CD8-positive, alpha-beta memory T cell (primary cell): ENCODE results near the gene KCNIP3. TPM values are rescaled to one million over a fixed set of nuclear protein-coding genes. Genes with fewer than 3 reads are reported as not detected.
"Not testable (repeated sequence)": the region's sequence is repeated elsewhere in the genome, so short reads cannot be mapped to it uniquely, and the experiment has no call there.

ENCODE experiments used
- CTCF ChIA-PET: fragments of 350-600 bp; sonication (Branson Sonifier 250); formaldehyde crosslinking; loops from one replicate; lab custom pipeline; 2021; ENCODE audit warnings: antibody characterized with exemption; lab: Charles Lee
- POLR2A ChIA-PET: fragments of 350-600 bp; sonication (Branson Sonifier 250); formaldehyde crosslinking; loops from one replicate; lab custom pipeline; 2021; ENCODE audit warnings: antibody characterized with exemption; lab: Charles Lee
- DNase-seq, 5 donors: peaks; one replicate each; pipeline versions ENCODE4 v3.0.0 to v3.0.0-alpha.2; 2020 to 2022; ENCODE audit warnings: mixed read lengths in 1 of 5
- H3K27ac ChIP-seq: one replicate; pipeline ENCODE4 v1.7.0; 2013; ENCODE audit warnings: low read depth, mild to moderate bottlenecking, low read length, moderate library complexity
- H3K27me3 ChIP-seq: 2 replicates; pipeline ENCODE4 v1.7.0; 2013; ENCODE audit warnings: low read length, mild to moderate bottlenecking; ENCODE audit not compliant: insufficient read depth, poor library complexity, severe bottlenecking
- H3K36me3 ChIP-seq: 2 replicates; pipeline ENCODE4 v1.7.0; 2013; ENCODE audit warnings: mild to moderate bottlenecking, low read length, moderate library complexity; ENCODE audit not compliant: insufficient read depth
- H3K4me1 ChIP-seq: 2 replicates; pipeline ENCODE4 v1.7.0; 2013; ENCODE audit warnings: mild to moderate bottlenecking, low read length, moderate library complexity; ENCODE audit not compliant: insufficient read depth
- H3K4me3 ChIP-seq: 2 replicates; pipeline ENCODE4 v1.7.0; 2013; ENCODE audit warnings: mild to moderate bottlenecking, low read length
- H3K9me3 ChIP-seq: 2 replicates; pipeline ENCODE4 v1.7.0; 2013; ENCODE audit warnings: mild to moderate bottlenecking, low read length
- H3K27ac Mint-ChIP-seq, 8 donors: one replicate each; pipeline ENCODE4 v1.8.0; 2020 to 2021; ENCODE audit warnings: mixed read lengths in 8 of 8, mild to moderate bottlenecking in 6 of 8, inconsistent platforms in 3 of 8, moderate library complexity in 3 of 8
- H3K27me3 Mint-ChIP-seq, 2 donors: one replicate each; pipeline ENCODE4 v1.8.0; 2020 to 2021; ENCODE audit warnings: mixed read lengths in 2 of 2, mild to moderate bottlenecking in 1 of 2, moderate library complexity in 1 of 2
- H3K36me3 Mint-ChIP-seq, 3 donors: one replicate each; pipeline ENCODE4 v1.8.0; 2020 to 2021; ENCODE audit warnings: mixed read lengths in 3 of 3, inconsistent platforms in 1 of 3, mild to moderate bottlenecking in 1 of 3
- H3K4me1 Mint-ChIP-seq, 3 donors: one replicate each; pipeline ENCODE4 v1.8.0; 2020 to 2021; ENCODE audit warnings: mixed read lengths in 3 of 3, inconsistent platforms in 1 of 3, mild to moderate bottlenecking in 1 of 3
- H3K4me3 Mint-ChIP-seq, 7 donors: one replicate each; pipeline ENCODE4 v1.8.0; 2020 to 2021; ENCODE audit warnings: mixed read lengths in 7 of 7, mild to moderate bottlenecking in 6 of 7, moderate library complexity in 4 of 7, inconsistent platforms in 2 of 7
- H3K9me3 Mint-ChIP-seq, 5 donors: one replicate each; pipeline ENCODE4 v1.8.0; 2020 to 2022; ENCODE audit warnings: mixed read lengths in 5 of 5, mild to moderate bottlenecking in 3 of 5, moderate library complexity in 2 of 5, inconsistent platforms in 1 of 5
- polyA plus RNA-seq: library from polyadenylated mRNA; unstranded; fragments of 300-500 nt; fragmentation: Illumina TruSeq; gene quantifications from one replicate; pipeline ENCODE4 v1.2.3, GENCODE V29; 2021
- total RNA-seq, 2 experiments: library from RNA; stranded (reverse); gene quantifications; one replicate each; pipeline ENCODE4 v1.2.3, GENCODE V29; 2021

The KCNIP3 gene
- total and polyA plus RNA-seq, 3 experiments from 2014 or later = not detected

GRCh38 chr2:95354469-95354901 lies 57.3 kb downstream of the KCNIP3 start:
- Histone ChIP-seq H3K36me3 (no peaks in the 10 kb centered on the region), H3K4me1 (no peaks in the 10 kb centered on the region), H3K27ac (no peak overlapping the region), H3K4me3 (no peak overlapping the region), H3K27me3 (no peaks in the 10 kb centered on the region), H3K9me3 (no peaks in the 10 kb centered on the region)
- Mint-ChIP-seq H3K36me3 (no peaks in the 10 kb centered on the region), H3K4me1 (no peaks in the 10 kb centered on the region), H3K9me3 (peaks cover 0 to 5% (median 0%) of the 10 kb centered on the region in 5 donors), H3K27me3 (peaks cover 12 to 18% of the 10 kb centered on the region in 2 donors), H3K4me3 (no peak overlapping the region), H3K27ac (no peak overlapping the region)
- CTCF ChIA-PET = no interaction called here
- DNase-seq = no peak
- POLR2A ChIA-PET = no interaction called here

DNA sequence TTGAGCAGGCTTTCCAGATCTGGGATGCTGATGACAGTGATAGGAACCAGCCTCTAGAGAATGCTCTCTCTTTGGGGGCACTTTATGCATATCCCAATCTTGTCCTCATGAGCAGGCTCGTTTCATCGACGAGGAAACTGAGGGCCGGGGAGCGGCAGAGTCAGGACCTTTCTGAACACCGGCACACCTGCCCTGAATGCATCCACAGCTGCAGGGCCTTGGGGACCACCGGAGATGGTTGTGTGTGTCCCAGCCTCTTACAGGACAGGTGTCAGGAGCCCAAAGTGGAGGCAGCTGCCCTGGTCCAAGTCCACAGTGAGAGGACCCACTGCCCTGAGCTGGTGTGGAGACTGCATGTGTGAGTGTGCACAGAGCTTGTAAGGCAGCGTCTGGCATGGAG lies 57.8 kb downstream of the KCNIP3 start:
- H3K36me3 Mint-ChIP-seq = no peaks in the 10 kb centered on the region
- H3K4me1 Mint-ChIP-seq = no peaks in the 10 kb centered on the region
- no peak overlapping the region for H3K4me3 Mint-ChIP-seq
- POLR2A ChIA-PET = no interaction called here
- Histone ChIP-seq H3K27ac (no peak overlapping the region), H3K4me3 (no peak overlapping the region), H3K27me3 (no peaks in the 10 kb centered on the region), H3K9me3 (no peaks in the 10 kb centered on the region), H3K36me3 (no peaks in the 10 kb centered on the region), H3K4me1 (no peaks in the 10 kb centered on the region)
- H3K27me3 Mint-ChIP-seq = peaks cover 12 to 16% of the 10 kb centered on the region in 2 donors
- DNase-seq = no peak
- peaks cover 0 to 5% (median 0%) of the 10 kb centered on the region in 5 donors for H3K9me3 Mint-ChIP-seq
- CTCF ChIA-PET = no interaction called here
- H3K27ac Mint-ChIP-seq = no peak overlapping the region

DNA sequence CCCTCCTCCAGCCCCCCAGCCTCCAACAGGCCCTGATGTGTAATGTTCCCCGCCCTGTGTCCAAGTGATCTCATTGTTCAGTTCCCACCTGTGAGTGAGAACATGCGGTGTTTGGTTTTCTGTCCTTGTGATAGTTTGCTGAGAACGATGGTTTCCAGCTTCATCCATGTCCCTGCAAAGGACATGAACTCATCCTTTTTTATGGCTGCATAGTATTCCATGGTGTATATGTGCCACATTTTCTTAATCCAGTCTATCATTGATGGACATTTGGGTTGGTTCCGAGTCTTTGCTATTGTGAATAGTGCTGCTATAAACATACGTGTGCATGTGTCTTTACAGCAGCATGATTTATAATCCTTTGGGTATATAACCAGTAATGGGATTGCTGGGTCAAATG lies 58.3 kb downstream of the KCNIP3 start:
- H3K36me3 Mint-ChIP-seq, H3K27me3 ChIP-seq, H3K9me3 ChIP-seq, H3K4me3 Mint-ChIP-seq, H3K4me1 Mint-ChIP-seq, CTCF ChIA-PET, H3K4me1 ChIP-seq, H3K27ac ChIP-seq, H3K36me3 ChIP-seq, H3K4me3 ChIP-seq, H3K9me3 Mint-ChIP-seq, DNase-seq, POLR2A ChIA-PET, H3K27ac Mint-ChIP-seq: not testable (repeated sequence)
- peaks cover 12 to 17% of the 10 kb centered on the region in 2 donors for H3K27me3 Mint-ChIP-seq

- Histone ChIP-seq H3K4me3 (no peak overlapping the region), H3K9me3 (no peaks in the 10 kb centered on the region), H3K36me3 (no peaks in the 10 kb centered on the region), H3K27ac (no peak overlapping the region), H3K27me3 (no peaks in the 10 kb centered on the region), H3K4me1 (no peaks in the 10 kb centered on the region)
- no peak for DNase-seq
- Mint-ChIP-seq H3K36me3 (no peaks in the 10 kb centered on the region), H3K4me3 (no peak overlapping the region), H3K27me3 (peaks cover 9 to 17% of the 10 kb centered on the region in 2 donors), H3K4me1 (no peaks in the 10 kb centered on the region), H3K9me3 (peaks cover 0 to 5% (median 0%) of the 10 kb centered on the region in 5 donors), H3K27ac (no peak overlapping the region)
- ChIA-PET CTCF (no interaction called here), POLR2A (no interaction called here)
Measured at GRCh38 chr2:95356821-95357700, 59.9 kb downstream of the KCNIP3 start.

DNA sequence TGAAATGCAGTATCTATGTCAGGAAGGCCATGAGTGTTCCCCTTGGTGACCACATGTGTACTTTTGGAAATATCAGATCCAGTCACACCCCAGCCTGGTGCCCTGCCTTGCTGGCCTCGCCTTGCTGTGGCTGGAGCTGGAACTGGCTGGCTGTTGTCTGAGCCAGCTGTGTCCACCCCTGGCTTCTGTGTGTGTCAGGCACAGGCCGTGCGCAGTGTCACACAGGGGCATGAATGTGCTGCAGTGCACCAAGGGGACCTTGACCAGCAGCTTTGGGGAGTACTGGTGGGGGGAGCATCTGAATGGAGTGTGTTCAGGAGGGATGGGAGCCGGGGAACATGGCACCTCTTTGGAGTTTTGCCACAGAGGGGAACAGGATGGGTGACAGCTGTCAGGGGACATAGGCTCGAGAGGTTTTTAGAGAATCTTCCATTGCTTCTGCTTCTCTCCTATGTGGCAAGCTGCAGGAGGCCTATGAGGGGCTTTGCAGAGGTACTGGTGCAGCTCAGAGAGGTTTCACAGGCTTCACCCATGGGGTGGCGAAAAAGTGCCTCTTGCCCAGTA lies 60.7 kb downstream of the KCNIP3 start:
- no peaks in the 10 kb centered on the region for H3K36me3 ChIP-seq
- no peak overlapping the region for H3K4me3 ChIP-seq
- no peaks in the 10 kb centered on the region for H3K27me3 ChIP-seq
- Mint-ChIP-seq H3K4me1 (no peaks in the 10 kb centered on the region), H3K4me3 (no peak overlapping the region), H3K27me3 (peaks cover 8 to 17% of the 10 kb centered on the region in 2 donors), H3K36me3 (no peaks in the 10 kb centered on the region), H3K27ac (no peak overlapping the region), H3K9me3 (peaks cover 0 to 5% (median 0%) of the 10 kb centered on the region in 5 donors)
- POLR2A ChIA-PET = no interaction called here
- H3K9me3 ChIP-seq = no peaks in the 10 kb centered on the region
- H3K4me1 ChIP-seq = no peaks in the 10 kb centered on the region
- DNase-seq = no peak
- H3K27ac ChIP-seq = no peak overlapping the region
- CTCF ChIA-PET = interaction anchor here (1.5 kb wide), 1 partner anchor 13 kb away, joined by 6 read pairs; no protein-coding TSS in a partner anchor

- ChIA-PET CTCF (interaction anchor here (1.5 kb wide), 1 partner anchor 14 kb away, joined by 6 read pairs; no protein-coding TSS in a partner anchor), POLR2A (no interaction called here)
- peaks cover 8 to 17% of the 10 kb centered on the region in 2 donors for H3K27me3 Mint-ChIP-seq
- H3K27ac ChIP-seq = no peak overlapping the region
- H3K4me1 Mint-ChIP-seq = no peaks in the 10 kb centered on the region
- H3K4me1 ChIP-seq = no peaks in the 10 kb centered on the region
- H3K36me3 Mint-ChIP-seq = no peaks in the 10 kb centered on the region
- H3K4me3 Mint-ChIP-seq = no peak overlapping the region
- H3K27me3 ChIP-seq = no peaks in the 10 kb centered on the region
- no peak for DNase-seq
- H3K4me3 ChIP-seq = no peak overlapping the region
- peaks cover 0 to 5% (median 0%) of the 10 kb centered on the region in 5 donors for H3K9me3 Mint-ChIP-seq
- H3K36me3 ChIP-seq = no peaks in the 10 kb centered on the region
- no peak overlapping the region for H3K27ac Mint-ChIP-seq
- H3K9me3 ChIP-seq = no peaks in the 10 kb centered on the region
Measured at GRCh38 chr2:95359031-95359430, 61.9 kb downstream of the KCNIP3 start.

GRCh38 chr2:95359501-95359930 lies 62.4 kb downstream of the KCNIP3 start:
- no peaks in the 10 kb centered on the region for H3K9me3 ChIP-seq
- no peak overlapping the region for H3K27ac ChIP-seq
- Mint-ChIP-seq H3K4me3 (no peak overlapping the region), H3K27ac (no peak overlapping the region), H3K27me3 (peaks cover 8 to 17% of the 10 kb centered on the region in 2 donors), H3K36me3 (no peaks in the 10 kb centered on the region), H3K4me1 (no peaks in the 10 kb centered on the region), H3K9me3 (peaks cover 0 to 5% (median 0%) of the 10 kb centered on the region in 5 donors)
- no peak for DNase-seq
- ChIA-PET POLR2A (no interaction called here), CTCF (no interaction called here)
- no peaks in the 10 kb centered on the region for H3K36me3 ChIP-seq
- no peaks in the 10 kb centered on the region for H3K27me3 ChIP-seq
- H3K4me3 ChIP-seq = no peak overlapping the region
- H3K4me1 ChIP-seq = no peaks in the 10 kb centered on the region

- no peaks in the 10 kb centered on the region for H3K4me1 ChIP-seq
- Mint-ChIP-seq H3K4me1 (no peaks in the 10 kb centered on the region), H3K27ac (no peak overlapping the region), H3K9me3 (no peaks in the 10 kb centered on the region), H3K4me3 (no peak overlapping the region), H3K27me3 (peaks cover 8 to 17% of the 10 kb centered on the region in 2 donors), H3K36me3 (no peaks in the 10 kb centered on the region)
- no peaks in the 10 kb centered on the region for H3K36me3 ChIP-seq
- ChIA-PET CTCF (no interaction called here), POLR2A (no interaction called here)
- DNase-seq = no peak
- no peak overlapping the region for H3K4me3 ChIP-seq
- H3K9me3 ChIP-seq = no peaks in the 10 kb centered on the region
- no peaks in the 10 kb centered on the region for H3K27me3 ChIP-seq
- H3K27ac ChIP-seq = no peak overlapping the region
Measured at GRCh38 chr2:95361216-95361980, 64.3 kb downstream of the KCNIP3 start.
